Choroid plexus epithelial cell (primary cell): Measurements from ENCODE around the gene IL1RAP.

Experiments used
- DNase-seq: peaks from one replicate; pipeline ENCODE4 v3.0.0-alpha.2; 2010; ENCODE audit warnings: low read depth
- H3K4me3 ChIP-seq: 2 replicates; pipeline ENCODE4 v1.5.1; 2011; ENCODE audit warnings: low read depth, mild to moderate bottlenecking, control low read depth, low read length, moderate library complexity
- CTCF ChIP-seq: conservative IDR thresholded peaks from 2 replicates; pipeline ENCODE4 v1.5.1; 2011; ENCODE audit warnings: low read depth, mild to moderate bottlenecking, control low read depth, inconsistent platforms, low read length, moderate library complexity

Gene IL1RAP

GRCh38 chr3:190486908-190487607 is 26.8 kb upstream of the IL1RAP start:
- TF ChIP-seq CTCF = no peak
- no peak for DNase-seq
- no peak overlapping the region for H3K4me3 ChIP-seq

GRCh38 chr3:190491533-190492054 is 22.3 kb upstream of the IL1RAP start:
- TF ChIP-seq CTCF = no peak
- no peak overlapping the region for H3K4me3 ChIP-seq
- no peak for DNase-seq

- no peak for DNase-seq
- no peak for TF ChIP-seq CTCF
- H3K4me3 ChIP-seq = no peak overlapping the region
These were observed 21.8 kb upstream of the IL1RAP start for GRCh38 chr3:190492129-190492528.

DNA sequence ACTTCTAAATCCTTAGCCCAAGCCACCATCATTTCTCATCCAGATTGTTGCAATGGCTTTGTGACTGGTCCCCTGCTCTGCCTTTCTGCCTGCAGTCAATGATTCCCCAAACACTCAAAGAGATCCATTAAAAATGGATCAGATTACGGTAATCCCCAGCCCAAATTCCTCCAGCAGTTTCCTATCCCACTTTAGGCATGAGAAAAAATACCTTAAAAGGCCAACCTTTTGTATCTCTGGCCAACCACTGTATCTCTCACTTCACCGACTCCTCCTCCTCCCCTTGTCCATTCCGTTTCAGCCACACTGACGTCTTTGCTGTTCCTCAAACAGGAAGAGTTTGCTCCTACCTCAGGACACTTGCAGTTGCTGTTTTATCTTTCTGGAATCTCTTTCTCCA is 20.9 kb upstream of the IL1RAP start:
- DNase-seq = no peak
- no peak for TF ChIP-seq CTCF
- H3K4me3 ChIP-seq = no peak overlapping the region

- no peak for DNase-seq
- TF ChIP-seq CTCF = no peak
- no peak overlapping the region for H3K4me3 ChIP-seq
These were observed 19.0 kb upstream of the IL1RAP start for GRCh38 chr3:190494907-190495306.

DNA sequence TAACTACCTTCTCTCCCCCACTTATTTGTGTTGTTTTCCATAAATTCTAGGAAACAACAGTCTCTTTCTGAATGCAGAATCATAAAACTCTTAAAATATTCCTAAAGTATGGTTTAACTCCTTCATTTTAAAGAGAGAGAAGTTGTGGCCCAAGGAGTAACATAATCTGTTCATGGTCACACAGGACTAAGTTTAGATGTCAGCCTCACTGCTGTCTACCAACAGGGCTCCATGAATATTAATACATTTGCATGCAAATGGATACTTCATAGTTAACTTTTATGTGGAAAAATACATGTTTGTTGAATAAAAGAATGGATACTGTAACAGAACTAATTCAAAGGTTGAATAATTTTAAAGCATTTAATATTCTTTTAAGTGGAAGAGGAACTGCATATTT is 18.5 kb upstream of the IL1RAP start:
- no peak for TF ChIP-seq CTCF
- no peak for DNase-seq
- no peak overlapping the region for H3K4me3 ChIP-seq

DNA sequence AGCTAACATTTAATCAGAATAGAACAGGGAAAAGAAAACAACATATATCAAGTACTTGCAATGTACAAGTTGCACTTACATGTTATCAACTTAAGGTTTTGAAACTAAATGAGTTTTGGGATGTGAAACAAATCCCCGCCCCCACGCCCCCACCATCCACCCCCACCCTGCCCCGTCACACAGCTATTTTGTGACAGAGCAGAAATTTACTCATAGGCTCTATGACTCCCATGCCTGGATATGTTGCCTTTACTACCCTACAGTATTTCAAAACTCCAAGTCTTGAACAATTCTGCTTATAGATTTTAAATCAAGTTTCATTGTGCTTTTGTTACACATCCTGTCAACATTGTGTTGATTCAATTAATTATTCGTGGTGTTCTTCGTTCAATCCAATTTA is 18.1 kb upstream of the IL1RAP start:
- no peak overlapping the region for H3K4me3 ChIP-seq
- DNase-seq = no peak
- TF ChIP-seq CTCF = no peak
